PC-9 (cell line): Measurements from ENCODE around the gene ITSN1. TPM values are rescaled to one million over a fixed set of nuclear protein-coding genes. Genes with fewer than 3 reads are reported as not detected.
A peak's percentile ranks its signal among the peaks of the same experiment; 100 is the strongest.
"Not testable (repeated sequence)": the region's sequence is repeated elsewhere in the genome, so short reads cannot be mapped to it uniquely, and the experiment has no call there.

Experiments
- BruUV-seq: library from RNA; stranded (reverse); fragments of 400-500 nt; replicated peaks from 2 replicates; lab custom pipeline; 2021; lab: Mats Ljungman, UMichigan
- CTCF ChIA-PET: fragments of 300-600 bp; sonication (Branson Sonifier 250); formaldehyde crosslinking; loops from one replicate; lab custom pipeline; 2022; ENCODE audit warnings: antibody characterized with exemption; lab: Charles Lee
- POLR2A ChIA-PET: fragments of 300-600 bp; sonication (Branson Sonifier 250); formaldehyde crosslinking; loops from one replicate; lab custom pipeline; 2022; ENCODE audit warnings: antibody characterized with exemption; ENCODE audit not compliant: unreplicated experiment; lab: Charles Lee
- DNase-seq, 2 experiments: peaks; one replicate each; pipeline versions ENCODE4 v3.0.0 to v3.0.0-alpha.2; 2015 to 2022; ENCODE audit warnings: mixed read lengths in 1 of 2
- H2AFZ ChIP-seq: fragments of 200-600 bp; sonication (generic); 2 replicates; pipeline ENCODE4 v1.8.1; 2017; ENCODE audit warnings: antibody characterized with exemption
- H3F3A ChIP-seq: fragments of 200-600 bp; sonication (generic); 2 replicates; pipeline ENCODE4 v1.8.1; 2017; ENCODE audit warnings: antibody characterized with exemption, mild to moderate bottlenecking, low read depth; ENCODE audit not compliant: insufficient read depth
- H3K27ac ChIP-seq: fragments of 200-600 bp; sonication (generic); 2 replicates; pipeline ENCODE4 v1.6.1; 2016; ENCODE audit warnings: mixed run types
- H3K27me3 ChIP-seq: fragments of 200-600 bp; sonication (generic); 2 replicates; pipeline ENCODE4 v1.6.1; 2016; ENCODE audit warnings: low read depth, mixed run types; ENCODE audit not compliant: insufficient read depth
- H3K36me3 ChIP-seq: fragments of 200-600 bp; sonication (generic); 2 replicates; pipeline ENCODE4 v1.6.1; 2016; ENCODE audit warnings: low read depth, mixed run types
- H3K4me1 ChIP-seq: fragments of 200-600 bp; sonication (generic); replicated peaks from 2 replicates; pipeline ENCODE4 v1.6.1; 2016; ENCODE audit warnings: mixed run types; ENCODE audit not compliant: insufficient read depth
- H3K4me2 ChIP-seq: fragments of 200-600 bp; sonication (generic); 2 replicates; pipeline ENCODE4 v1.6.1; 2017; ENCODE audit warnings: mixed run types
- H3K4me3 ChIP-seq: fragments of 200-600 bp; sonication (generic); 2 replicates; pipeline ENCODE4 v1.6.1; 2016; ENCODE audit warnings: mixed run types
- H3K79me2 ChIP-seq: fragments of 200-600 bp; sonication (generic); 2 replicates; pipeline ENCODE4 v1.6.1; 2017; ENCODE audit warnings: low read depth, mixed run types
- H3K9me2 ChIP-seq: fragments of 200-600 bp; sonication (generic); 2 replicates; pipeline ENCODE4 v1.8.1; 2017; ENCODE audit warnings: mild to moderate bottlenecking; ENCODE audit not compliant: insufficient read depth
- H3K9me3 ChIP-seq: fragments of 200-600 bp; sonication (generic); 2 replicates; pipeline ENCODE4 v1.8.1; 2016; ENCODE audit warnings: low read depth; ENCODE audit not compliant: insufficient read depth
- H4K20me1 ChIP-seq: fragments of 200-600 bp; sonication (generic); 2 replicates; pipeline ENCODE4 v1.8.1; 2017; ENCODE audit not compliant: insufficient read depth
- CTCF ChIP-seq: fragments of 200-600 bp; sonication (generic); conservative IDR thresholded peaks from 2 replicates; pipeline ENCODE4 v1.6.1; 2017; ENCODE audit warnings: mixed run types, antibody characterized with exemption, mild to moderate bottlenecking, moderate library complexity
- EZH2 ChIP-seq: fragments of 200-600 bp; sonication (generic); IDR thresholded peaks from 2 replicates; pipeline ENCODE4 v1.8.0; 2017; ENCODE audit warnings: antibody characterized with exemption, low read depth
- intact Hi-C: fragments of 100-400 bp; cut with micrococcal nuclease; formaldehyde crosslinking; loops from one replicate; pipeline ENCODE4 v1.10.0; 2022; ENCODE audit not compliant: unreplicated experiment
- total RNA-seq: library from RNA; stranded (reverse); gene quantifications from 2 replicates; pipeline ENCODE4 v1.2.3, GENCODE V29; 2021

ITSN1 gene
- total RNA-seq, 1 experiment from 2014 or later = 46.3 TPM

- CTCF ChIA-PET, DNase-seq, H3K9me3 ChIP-seq, H3K27me3 ChIP-seq, H2AFZ ChIP-seq, H3F3A ChIP-seq, H3K36me3 ChIP-seq, H3K9me2 ChIP-seq, POLR2A ChIA-PET, BruUV-seq, H3K4me1 ChIP-seq, H4K20me1 ChIP-seq, H3K4me2 ChIP-seq, H3K4me3 ChIP-seq, H3K27ac ChIP-seq, intact Hi-C loops, H3K79me2 ChIP-seq: not testable (repeated sequence)
Observed at GRCh38 chr21:33931052-33931798, 288.9 kb downstream of the ITSN1 start.

- no peaks in the 10 kb centered on the region for H3K79me2 ChIP-seq
- DNase-seq = no peak
- peak overlapping the region; percentile 59 for H3K4me2 ChIP-seq
- H3K4me1 ChIP-seq = no peaks in the 10 kb centered on the region
- no TSS peak for BruUV-seq
- intact Hi-C loops = no loop called here
- no peak overlapping the region for H3K4me3 ChIP-seq
- H3F3A ChIP-seq = no peaks in the 10 kb centered on the region
- H4K20me1 ChIP-seq = no peaks in the 10 kb centered on the region
- no peaks in the 10 kb centered on the region for H3K9me2 ChIP-seq
- no peaks in the 10 kb centered on the region for H3K9me3 ChIP-seq
- H3K27ac ChIP-seq = no peak overlapping the region
- no peaks in the 10 kb centered on the region for H3K36me3 ChIP-seq
- no peak for TF ChIP-seq CTCF
- TF ChIP-seq EZH2 = no peak
- ChIA-PET POLR2A (no interaction called here), CTCF (interaction anchor here (0.7 kb wide), 1 partner anchor 124 kb away, joined by 7 read pairs; no protein-coding TSS in a partner anchor)
- H3K27me3 ChIP-seq = no peaks in the 10 kb centered on the region
- H2AFZ ChIP-seq = no peak overlapping the region
Observed at GRCh38 chr21:33931799-33932390, 289.6 kb downstream of the ITSN1 start.

GRCh38 chr21:33932731-33933130 is 290.4 kb downstream of the ITSN1 start:
- Histone ChIP-seq H3K4me3 (no peak overlapping the region), H3K27ac (no peak overlapping the region), H3K79me2 (no peaks in the 10 kb centered on the region), H3K27me3 (no peaks in the 10 kb centered on the region), H2AFZ (no peak overlapping the region), H3F3A (no peaks in the 10 kb centered on the region), H4K20me1 (no peaks in the 10 kb centered on the region), H3K36me3 (no peaks in the 10 kb centered on the region), H3K9me3 (no peaks in the 10 kb centered on the region), H3K4me2 (no peak overlapping the region), H3K9me2 (no peaks in the 10 kb centered on the region), H3K4me1 (no peaks in the 10 kb centered on the region)
- ChIA-PET POLR2A (no interaction called here), CTCF (no interaction called here)
- BruUV-seq = no TSS peak
- intact Hi-C loops = no loop called here
- no peak for DNase-seq
- TF ChIP-seq EZH2 = no peak
- TF ChIP-seq CTCF = no peak
